ENCODE measurements around the gene DCLRE1A. TPM values are rescaled to one million over a fixed set of nuclear protein-coding genes. Genes with fewer than 3 reads are reported as not detected.

The DCLRE1A gene
- 14.4 and 15.6 TPM in 2 replicates for total RNA-seq

- intact Hi-C loops (cut with micrococcal nuclease), result loop anchor here (1.0 to 5.0 kb wide), 7 partner anchors 107 to 1672 kb away; partner anchors contain the start of genes CASP7, GPAM and TRUB1
Measured at GRCh38 chr10:113854013-113854760, at the start of gene DCLRE1A, which contains the start of gene NHLRC2. Gene DCLRE1A (minus strand): TSS chr10:113854082. CDS start chr10:113853182, 900 bp downstream. Gene NHLRC2 (plus strand): TSS chr10:113854661. CDS start chr10:113854873, 212 bp downstream.

- intact Hi-C loops (cut with micrococcal nuclease), result no loop called here
Measured at GRCh38 chr10:113899952-113900598, 46.2 kb upstream of the DCLRE1A start.

- intact Hi-C loops (cut with micrococcal nuclease), result no loop called here
Measured at GRCh38 chr10:113897693-113898618, 44.1 kb upstream of the DCLRE1A start.

- intact Hi-C loops (cut with micrococcal nuclease), result no loop called here
Measured at GRCh38 chr10:113895018-113895417, 41.1 kb upstream of the DCLRE1A start.

GRCh38 chr10:113894581-113894980 lies 40.7 kb upstream of the DCLRE1A start:
- intact Hi-C loops (cut with micrococcal nuclease), result no loop called here

GRCh38 chr10:113893570-113893969 lies 39.7 kb upstream of the DCLRE1A start:
- intact Hi-C loops (cut with micrococcal nuclease), result no loop called here

- intact Hi-C loops (cut with micrococcal nuclease), result no loop called here
Measured at GRCh38 chr10:113891476-113891875, 37.6 kb upstream of the DCLRE1A start.

- intact Hi-C loops (cut with micrococcal nuclease), result no loop called here
Measured at GRCh38 chr10:113890769-113891168, 36.9 kb upstream of the DCLRE1A start.

- intact Hi-C loops (cut with micrococcal nuclease), result no loop called here
Measured at GRCh38 chr10:113889911-113890310, 36.0 kb upstream of the DCLRE1A start.

GRCh38 chr10:113882240-113882639 lies 28.4 kb upstream of the DCLRE1A start:
- intact Hi-C loops (cut with micrococcal nuclease), result no loop called here

- intact Hi-C loops (cut with micrococcal nuclease), result no loop called here
Measured at GRCh38 chr10:113880236-113880635, 26.4 kb upstream of the DCLRE1A start.

- intact Hi-C loops (cut with micrococcal nuclease), result no loop called here
Measured at GRCh38 chr10:113879691-113880090, 25.8 kb upstream of the DCLRE1A start.

- intact Hi-C loops (cut with micrococcal nuclease), result no loop called here
Measured at GRCh38 chr10:113876461-113876860, 22.6 kb upstream of the DCLRE1A start.

GRCh38 chr10:113875212-113875611 lies 21.3 kb upstream of the DCLRE1A start:
- intact Hi-C loops (cut with micrococcal nuclease), result no loop called here

GRCh38 chr10:113872139-113873030 lies 18.5 kb upstream of the DCLRE1A start:
- intact Hi-C loops (cut with micrococcal nuclease), result loop anchor here (2.0 kb wide), 1 partner anchor 230 kb away; no protein-coding TSS in a partner anchor

- intact Hi-C loops (cut with micrococcal nuclease), result no loop called here
Measured at GRCh38 chr10:113869789-113870188, 15.9 kb upstream of the DCLRE1A start.

- intact Hi-C loops (cut with micrococcal nuclease), result no loop called here
Measured at GRCh38 chr10:113867904-113868303, 14.0 kb upstream of the DCLRE1A start.

- intact Hi-C loops (cut with micrococcal nuclease), result no loop called here
Measured at GRCh38 chr10:113866551-113867394, 12.9 kb upstream of the DCLRE1A start.

- intact Hi-C loops (cut with micrococcal nuclease), result no loop called here
Measured at GRCh38 chr10:113865901-113866300, 12.0 kb upstream of the DCLRE1A start.

All from T-helper 2 cell treated with Interferon-gamma antibody and Interleukin-4, amounts not matched to agents 100 ng/mL and 5 ng/mL, for 36 hours (primary cell).